Right atrium auricular region (tissue), 2 donors: ENCODE results near the gene CCDC197. TPM values are rescaled to one million over a fixed set of nuclear protein-coding genes. Genes with fewer than 3 reads are reported as not detected.

Experiments
- DNase-seq: peaks from one replicate; pipeline ENCODE4 v3.0.0-alpha.2; 2019; ENCODE audit warnings: low spot score
- H3K27ac ChIP-seq, 2 donors: fragments of 200-600 bp; sonication (generic); 1 replicate in 1 of 2; 2 replicates in 1 of 2; pipeline ENCODE4 v1.5.1; 2016 to 2019
- H3K27me3 ChIP-seq, 2 donors: fragments of 200-600 bp; sonication (generic); one replicate each; pipeline versions ENCODE4 v1.5.1 to v1.6.0; 2017 to 2019
- H3K36me3 ChIP-seq: fragments of 200-600 bp; sonication (generic); one replicate; pipeline ENCODE4 v1.5.1; 2016
- H3K4me1 ChIP-seq, 2 donors: fragments of 200-600 bp; sonication (generic); one replicate each; pipeline versions ENCODE4 v1.5.1 to v1.6.0; 2017 to 2019
- H3K4me3 ChIP-seq, 2 donors: fragments of 200-600 bp; sonication (generic); 1 replicate in 1 of 2; 2 replicates in 1 of 2; pipeline ENCODE4 v1.5.1; 2017 to 2019; ENCODE audit warnings: mild to moderate bottlenecking in 1 of 2, moderate library complexity in 1 of 2
- H3K9me3 ChIP-seq, 2 donors: fragments of 200-600 bp; sonication (generic); one replicate each; pipeline ENCODE4 v1.5.1; 2019
- CTCF ChIP-seq, 2 donors: fragments of 200-600 bp; sonication (generic); IDR thresholded peaks; one replicate each; pipeline ENCODE4 v1.5.1; 2019; ENCODE audit warnings: antibody characterized with exemption in 2 of 2
- total RNA-seq, 2 donors: library from RNA; depleted of rRNA; stranded (reverse); fragments of >200 nt; gene quantifications; one replicate each; pipeline ENCODE4 v1.1.0, GENCODE V29; 2016

CCDC197 gene
- total RNA-seq, 2 donors from 2014 or later, result not detected

GRCh38 chr14:94005324-94006073 is 8.4 kb downstream of the CCDC197 start:
- DNase-seq, result no peak

GRCh38 chr14:94008234-94008633 is 11.1 kb downstream of the CCDC197 start:
- no peak for TF ChIP-seq CTCF (IDR thresholded peaks at IDR 0.05)
- Histone ChIP-seq H3K27ac (no peak overlapping the region), H3K4me3 (no peak overlapping the region), H3K9me3 (no peaks in the 10 kb centered on the region), H3K4me1 (no peaks in the 10 kb centered on the region), H3K36me3 (no peaks in the 10 kb centered on the region), H3K27me3 (no peaks in the 10 kb centered on the region)
- DNase-seq, result no peak

More at GRCh38 chr14:94005324-94006073, 8.4 kb downstream of the CCDC197 start:
- peak; percentile 21 to 45 for TF ChIP-seq CTCF (IDR thresholded peaks at IDR 0.05)
- no peaks in the 10 kb centered on the region for H3K9me3 ChIP-seq
- H3K4me3 ChIP-seq, result no peak overlapping the region
- peaks cover 0 to 6% of the 10 kb centered on the region in 2 donors for H3K4me1 ChIP-seq
- no peaks in the 10 kb centered on the region for H3K36me3 ChIP-seq
- no peaks in the 10 kb centered on the region for H3K27me3 ChIP-seq
- no peak overlapping the region for H3K27ac ChIP-seq

GRCh38 chr14:94009767-94010166 is 12.7 kb downstream of the CCDC197 start:
- no peak for DNase-seq
- Histone ChIP-seq H3K4me3 (no peak overlapping the region), H3K36me3 (no peaks in the 10 kb centered on the region), H3K4me1 (no peaks in the 10 kb centered on the region), H3K27me3 (no peaks in the 10 kb centered on the region), H3K9me3 (no peaks in the 10 kb centered on the region), H3K27ac (no peak overlapping the region)
- TF ChIP-seq CTCF (IDR thresholded peaks at IDR 0.05), result no peak

GRCh38 chr14:94010625-94011024 is 13.5 kb downstream of the CCDC197 start:
- Histone ChIP-seq H3K36me3 (no peaks in the 10 kb centered on the region), H3K27me3 (no peaks in the 10 kb centered on the region), H3K27ac (no peak overlapping the region), H3K9me3 (no peaks in the 10 kb centered on the region), H3K4me1 (no peaks in the 10 kb centered on the region), H3K4me3 (no peak overlapping the region)
- no peak for TF ChIP-seq CTCF (IDR thresholded peaks at IDR 0.05)
- DNase-seq, result no peak

GRCh38 chr14:94011795-94012194 is 14.7 kb downstream of the CCDC197 start:
- H3K27ac ChIP-seq, result no peak overlapping the region
- H3K27me3 ChIP-seq, result no peaks in the 10 kb centered on the region
- no peaks in the 10 kb centered on the region for H3K4me1 ChIP-seq
- no peak overlapping the region for H3K4me3 ChIP-seq
- no peak for TF ChIP-seq CTCF (IDR thresholded peaks at IDR 0.05)
- no peaks in the 10 kb centered on the region for H3K9me3 ChIP-seq
- DNase-seq, result no peak
- no peaks in the 10 kb centered on the region for H3K36me3 ChIP-seq

- Histone ChIP-seq H3K4me3 (no peak overlapping the region), H3K36me3 (no peaks in the 10 kb centered on the region), H3K27me3 (no peaks in the 10 kb centered on the region), H3K27ac (no peak overlapping the region), H3K9me3 (no peaks in the 10 kb centered on the region), H3K4me1 (no peaks in the 10 kb centered on the region)
- DNase-seq, result no peak
- no peak for TF ChIP-seq CTCF (IDR thresholded peaks at IDR 0.05)
Measured at GRCh38 chr14:94014382-94014781, 17.3 kb downstream of the CCDC197 start.
